ENCODE results near the gene CORIN.

Gene CORIN

DNA sequence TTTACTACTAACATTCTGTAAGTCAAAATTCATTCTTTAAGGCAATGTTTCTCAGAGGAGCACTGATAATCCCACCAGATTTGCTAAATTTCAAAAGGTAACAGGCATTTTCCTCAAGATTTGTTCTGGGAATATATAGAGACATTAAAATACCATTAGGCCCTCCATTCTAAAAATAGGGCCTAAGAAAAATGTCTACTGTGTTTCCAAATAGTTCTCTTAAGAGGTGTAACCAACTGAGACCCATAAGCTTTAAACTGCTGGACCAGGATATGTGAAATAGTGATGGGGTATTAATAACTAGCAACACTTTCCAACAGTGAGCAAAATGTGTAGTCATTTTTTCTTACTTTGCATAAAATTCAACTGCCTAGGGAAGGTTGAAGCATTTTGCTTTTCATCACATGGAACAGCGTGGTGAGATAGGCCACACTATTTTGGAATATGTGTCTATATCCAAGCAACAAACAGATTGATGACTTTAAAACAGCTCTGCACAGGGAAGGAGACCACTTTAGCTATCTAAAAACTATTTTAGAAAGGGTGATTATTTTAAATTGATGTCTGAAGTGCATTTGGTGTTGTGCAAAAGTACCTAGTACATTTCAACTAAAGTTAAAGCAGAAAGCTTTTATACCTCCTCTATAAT lies 89.9 kb downstream of the CORIN start:
- in situ Hi-C loops (cut with HindIII; ENCODE audit: low pct_unique_long_range_greater_than_20kb, low sequenced_read_pairs): no loop called here
- DNase-seq (ENCODE audit: low read depth in 1 of 2, low spot score in 1 of 2): no peak
- no peak for TF ChIP-seq JUND (IDR thresholded peaks at IDR 0.05; ENCODE audit: low read depth)

- TF ChIP-seq JUND (IDR thresholded peaks at IDR 0.05; ENCODE audit: low read depth): no peak
- in situ Hi-C loops (cut with HindIII; ENCODE audit: low pct_unique_long_range_greater_than_20kb, low sequenced_read_pairs): no loop called here
- DNase-seq (ENCODE audit: low read depth in 1 of 2, low spot score in 1 of 2): no peak
Measured at GRCh38 chr4:47747211-47747610, 90.7 kb downstream of the CORIN start.

DNA sequence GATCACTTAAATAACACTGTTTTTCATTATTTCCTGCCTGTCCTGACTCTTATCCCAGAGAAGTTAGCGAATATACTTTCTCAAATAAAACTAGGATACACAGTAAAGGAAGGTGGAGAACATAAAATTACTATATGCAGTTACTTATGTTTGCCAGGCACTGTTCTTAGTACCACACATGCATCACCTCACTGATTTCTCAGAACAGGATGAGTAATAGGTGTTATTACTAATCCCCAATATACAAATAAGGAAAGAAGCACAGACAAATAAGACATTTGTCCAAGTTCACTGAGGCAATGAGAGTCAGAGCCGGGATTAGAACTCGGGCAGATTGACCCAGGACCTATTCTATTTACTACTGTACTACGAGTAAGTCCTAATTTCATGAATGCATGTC lies 91.7 kb downstream of the CORIN start:
- no peak for DNase-seq (ENCODE audit: low read depth in 1 of 2, low spot score in 1 of 2)
- in situ Hi-C loops (cut with HindIII; ENCODE audit: low pct_unique_long_range_greater_than_20kb, low sequenced_read_pairs): no loop called here
- TF ChIP-seq JUND (IDR thresholded peaks at IDR 0.05; ENCODE audit: low read depth): no peak

DNA sequence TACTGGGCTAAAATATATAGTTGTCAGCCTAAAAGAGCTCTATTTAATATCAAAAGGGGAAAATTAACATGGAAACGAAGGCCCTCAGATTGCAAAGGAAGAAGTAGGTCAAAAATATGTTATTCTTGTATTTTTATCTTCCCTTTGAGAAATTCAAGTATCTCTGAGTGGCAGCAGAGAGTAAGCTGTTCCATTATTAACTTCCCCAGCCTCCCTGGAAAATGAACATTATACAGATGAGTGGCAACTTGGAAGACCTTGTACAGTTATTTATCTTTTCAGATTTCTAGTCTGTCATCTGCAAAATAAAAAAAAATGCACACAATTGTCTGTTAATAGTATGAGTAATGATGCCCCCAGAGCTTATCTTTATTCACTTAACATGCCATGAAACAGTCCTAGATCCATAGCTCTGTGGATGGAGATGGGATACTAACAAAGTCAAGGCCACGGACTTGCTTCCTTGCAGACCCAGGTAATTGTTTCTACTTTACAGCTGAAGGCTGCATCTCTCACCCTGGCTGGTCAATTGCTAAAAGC lies 93.0 kb downstream of the CORIN start:
- no peak for DNase-seq (ENCODE audit: low read depth in 1 of 2, low spot score in 1 of 2)
- in situ Hi-C loops (cut with HindIII; ENCODE audit: low pct_unique_long_range_greater_than_20kb, low sequenced_read_pairs): no loop called here
- TF ChIP-seq JUND (IDR thresholded peaks at IDR 0.05; ENCODE audit: low read depth): no peak

DNA sequence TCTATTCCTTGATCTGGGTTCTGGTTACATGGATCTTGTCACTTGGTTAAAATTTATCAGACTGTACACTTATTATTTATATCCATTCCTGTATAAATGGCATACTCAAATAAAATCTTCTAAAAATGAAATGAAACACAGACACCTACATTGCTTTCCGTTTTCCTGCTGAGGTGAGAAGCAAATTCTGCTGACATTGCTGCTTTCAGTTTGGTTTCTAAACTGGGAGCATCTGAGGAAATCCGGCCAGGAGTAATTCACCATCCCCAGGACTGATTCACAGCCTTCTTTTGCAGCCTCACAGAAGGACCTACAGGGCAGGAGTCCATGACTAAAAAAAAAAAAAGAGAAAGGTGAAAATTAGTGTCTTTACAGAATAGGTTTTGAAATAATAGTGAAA lies 93.6 kb downstream of the CORIN start:
- in situ Hi-C loops (cut with HindIII; ENCODE audit: low pct_unique_long_range_greater_than_20kb, low sequenced_read_pairs): no loop called here
- TF ChIP-seq JUND (IDR thresholded peaks at IDR 0.05; ENCODE audit: low read depth): no peak
- DNase-seq (ENCODE audit: low read depth in 1 of 2, low spot score in 1 of 2): peak in 1 of 2 experiments; percentile 1

DNA sequence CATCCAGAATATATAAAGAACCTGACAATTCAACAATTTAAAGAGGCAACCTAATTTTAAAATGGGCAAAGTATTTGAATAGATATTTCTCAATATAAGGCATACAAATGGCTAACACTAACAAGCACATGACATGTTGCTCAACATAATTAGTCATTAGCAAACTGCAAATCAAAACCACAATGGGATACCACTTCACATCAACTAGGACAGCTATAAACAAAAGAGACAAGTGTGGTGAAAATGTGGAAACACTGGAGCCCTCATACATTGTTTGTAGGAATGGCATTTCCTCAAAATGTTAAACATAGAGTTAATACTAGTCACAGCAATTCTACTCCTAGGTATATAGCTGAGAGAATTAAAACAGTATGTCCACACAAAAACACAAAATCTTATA lies 96.7 kb downstream of the CORIN start:
- no peak for DNase-seq (ENCODE audit: low read depth in 1 of 2, low spot score in 1 of 2)
- no peak for TF ChIP-seq JUND (IDR thresholded peaks at IDR 0.05; ENCODE audit: low read depth)
- in situ Hi-C loops (cut with HindIII; ENCODE audit: low pct_unique_long_range_greater_than_20kb, low sequenced_read_pairs): no loop called here

GRCh38 chr4:47737326-47737725 lies 100.5 kb downstream of the CORIN start:
- in situ Hi-C loops (cut with HindIII; ENCODE audit: low pct_unique_long_range_greater_than_20kb, low sequenced_read_pairs): no loop called here
- TF ChIP-seq JUND (IDR thresholded peaks at IDR 0.05; ENCODE audit: low read depth): no peak
- no peak for DNase-seq (ENCODE audit: low read depth in 1 of 2, low spot score in 1 of 2)

- DNase-seq (ENCODE audit: low read depth in 1 of 2, low spot score in 1 of 2): no peak
- no peak for TF ChIP-seq JUND (IDR thresholded peaks at IDR 0.05; ENCODE audit: low read depth)
- in situ Hi-C loops (cut with HindIII; ENCODE audit: low pct_unique_long_range_greater_than_20kb, low sequenced_read_pairs): no loop called here
Measured at GRCh38 chr4:47736555-47736954, 101.3 kb downstream of the CORIN start.

- no peak for TF ChIP-seq JUND (IDR thresholded peaks at IDR 0.05; ENCODE audit: low read depth)
- in situ Hi-C loops (cut with HindIII; ENCODE audit: low pct_unique_long_range_greater_than_20kb, low sequenced_read_pairs): no loop called here
Measured at GRCh38 chr4:47736146-47736545, 101.7 kb downstream of the CORIN start.

GRCh38 chr4:47733302-47734175 lies 104.3 kb downstream of the CORIN start:
- DNase-seq (ENCODE audit: low read depth in 1 of 2, low spot score in 1 of 2): no peak
- TF ChIP-seq JUND (IDR thresholded peaks at IDR 0.05; ENCODE audit: low read depth): no peak
- in situ Hi-C loops (cut with HindIII; ENCODE audit: low pct_unique_long_range_greater_than_20kb, low sequenced_read_pairs): no loop called here

More at GRCh38 chr4:47736146-47736545, 101.7 kb downstream of the CORIN start:
- DNase-seq (ENCODE audit: low read depth in 1 of 2, low spot score in 1 of 2): no peak

DNA sequence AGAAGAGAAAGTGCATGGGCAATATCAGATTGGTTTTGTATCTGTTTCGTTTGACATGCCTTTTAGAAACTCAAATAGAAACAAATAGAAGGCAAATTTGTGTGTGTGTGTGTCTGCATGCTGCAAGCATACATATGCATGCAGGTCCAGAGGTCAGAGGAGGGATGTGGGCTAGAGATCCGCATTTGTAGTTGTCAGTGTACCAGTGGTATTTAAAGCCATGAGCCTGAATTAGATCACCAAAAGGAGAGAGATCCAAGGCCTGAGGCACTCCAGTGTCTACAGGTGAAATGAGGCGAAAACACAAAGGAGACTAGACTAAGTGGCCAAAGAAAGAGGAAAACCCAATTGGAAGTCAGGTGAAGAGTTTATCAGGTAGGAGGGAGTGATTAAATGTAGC lies 106.7 kb downstream of the CORIN start:
- in situ Hi-C loops (cut with HindIII; ENCODE audit: low pct_unique_long_range_greater_than_20kb, low sequenced_read_pairs): no loop called here
- no peak for DNase-seq (ENCODE audit: low read depth in 1 of 2, low spot score in 1 of 2)
- no peak for TF ChIP-seq JUND (IDR thresholded peaks at IDR 0.05; ENCODE audit: low read depth)

DNA sequence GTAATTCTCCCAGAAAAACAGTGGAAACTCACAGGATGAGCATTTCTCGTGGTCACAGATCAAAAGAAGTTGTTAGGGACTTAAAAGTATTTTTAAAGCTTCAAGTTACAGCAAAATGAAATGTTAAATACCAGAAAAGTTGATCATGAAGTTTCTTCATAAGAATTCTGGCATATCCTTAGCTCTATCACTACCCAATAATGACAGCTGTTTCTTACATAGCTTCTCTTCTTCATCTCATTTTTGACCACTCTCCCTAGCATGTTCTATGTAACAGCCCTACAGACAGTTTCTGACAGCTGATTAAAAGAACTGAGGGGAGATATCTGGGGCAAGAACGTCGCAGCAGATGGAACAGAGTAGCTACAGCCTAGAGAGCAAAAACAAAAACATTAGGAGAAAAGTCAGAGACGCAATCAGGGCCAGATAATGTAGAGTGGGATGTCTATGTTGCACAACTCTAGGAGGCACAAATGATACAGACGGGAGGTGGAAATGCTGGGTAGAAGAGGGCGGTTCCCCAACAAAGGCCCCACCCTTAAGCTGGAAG lies 108.7 kb downstream of the CORIN start:
- DNase-seq (ENCODE audit: low read depth in 1 of 2, low spot score in 1 of 2): no peak
- in situ Hi-C loops (cut with HindIII; ENCODE audit: low pct_unique_long_range_greater_than_20kb, low sequenced_read_pairs): no loop called here
- TF ChIP-seq JUND (IDR thresholded peaks at IDR 0.05; ENCODE audit: low read depth): no peak

Data from T47D (cell line).